ENCODE data around the gene ZNF428. TPM values are rescaled to one million over a fixed set of nuclear protein-coding genes. Genes with fewer than 3 reads are reported as not detected.

The ZNF428 gene
- polyA plus RNA-seq, 1 of the 3 experiments (the other 2 are of a cell fraction) = 79.5 TPM

DNA sequence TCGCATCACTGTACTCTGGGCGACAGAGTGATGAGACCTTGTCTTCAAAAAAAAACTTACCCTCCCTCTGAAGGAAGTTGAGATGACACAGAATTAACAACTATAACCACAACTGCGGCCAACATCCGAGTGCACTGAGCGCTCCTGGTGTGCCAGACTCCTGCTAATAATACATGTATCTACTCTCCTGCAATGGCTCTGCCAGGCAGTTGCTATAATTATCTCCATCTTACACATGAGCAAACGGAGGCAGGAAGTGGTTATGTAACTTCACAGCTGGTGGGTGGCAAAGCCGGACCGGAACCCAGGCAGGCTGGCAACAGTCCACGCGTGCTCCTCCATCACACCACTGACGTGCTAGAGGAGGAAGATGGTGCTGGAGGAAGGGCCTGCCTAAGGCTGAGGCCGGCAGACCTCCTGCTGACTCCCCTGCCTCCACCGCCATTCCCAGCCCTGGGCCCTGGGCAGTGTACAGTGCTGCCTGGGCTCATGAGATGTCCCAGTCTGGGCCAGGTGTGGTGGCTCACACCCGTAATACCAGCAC is 56.7 kb downstream of the ZNF428 start:
- Histone ChIP-seq H3K4me3 (ENCODE audit: low read depth in 2 of 2, low read length in 1 of 2) (no peak overlapping the region), H3K9me2 (no peaks in the 10 kb centered on the region), H3K36me3 (replicated peaks in 1 of 2; ENCODE audit: control insufficient read depth in 1 of 2, insufficient read depth in 2 of 2, low read length in 1 of 2) (peaks cover 3 to 11% of the 10 kb centered on the region in 2 experiments), H3K9ac (no peak overlapping the region), H3K27me3 (ENCODE audit: insufficient read depth) (no peaks in the 10 kb centered on the region), H3K27ac (ENCODE audit: low read depth in 2 of 2, low read length in 1 of 2) (peak overlapping the region in 1 of 2 experiments; percentile 62; a peak in 2 of 4 replicates), H3F3A (replicated peaks; ENCODE audit: insufficient read depth) (peaks cover 21% of the 10 kb centered on the region), H3K4me2 (0 out of 2 replicates have a peak overlapping the region, but pooled peaks have one; percentile 43), H4K20me1 (ENCODE audit: insufficient read depth) (0 out of 2 replicates have a peak, but pooled peaks cover 2% of the 10 kb centered on the region), H3K79me2 (ENCODE audit: insufficient read depth) (peaks cover 26% of the 10 kb centered on the region; the same call in 1 of the 2 replicates), H3K4me1 (ENCODE audit: control insufficient read depth in 1 of 2, insufficient read depth in 2 of 2, low read depth in 1 of 2, low read length in 1 of 2) (peaks cover 0 to 14% of the 10 kb centered on the region in 2 experiments; a peak in 1 of 4 replicates), H3K9me3 (no peaks in the 10 kb centered on the region), H2AFZ (ENCODE audit: low read depth) (no peak overlapping the region)
- TF ChIP-seq TCF12 (IDR thresholded peaks at IDR 0.05) = 0 out of 2 replicates have a peak, but pooled peaks have one; percentile 22
- 0 out of 2 replicates have a peak, but pooled peaks have one; percentile 16 for TF ChIP-seq FOSL2 (IDR thresholded peaks at IDR 0.05; ENCODE audit: borderline replicate concordance, low read depth)
- TF ChIP-seq RAD21 (IDR thresholded peaks at IDR 0.05; ENCODE audit: low read length) = no peak
- DNase-seq = no peak
- POLR2A ChIA-PET = no interaction called here
- CTCF ChIA-PET = interaction anchor here (1.7 to 2.7 kb wide), 2 partner anchors 8 to 32 kb away, joined by 6 to 21 read pairs; no protein-coding TSS in a partner anchor
- 69% methylated on average over 14 of the region's 14 CpGs for WGBS (ENCODE audit: low lambda C conversion rate)

DNA sequence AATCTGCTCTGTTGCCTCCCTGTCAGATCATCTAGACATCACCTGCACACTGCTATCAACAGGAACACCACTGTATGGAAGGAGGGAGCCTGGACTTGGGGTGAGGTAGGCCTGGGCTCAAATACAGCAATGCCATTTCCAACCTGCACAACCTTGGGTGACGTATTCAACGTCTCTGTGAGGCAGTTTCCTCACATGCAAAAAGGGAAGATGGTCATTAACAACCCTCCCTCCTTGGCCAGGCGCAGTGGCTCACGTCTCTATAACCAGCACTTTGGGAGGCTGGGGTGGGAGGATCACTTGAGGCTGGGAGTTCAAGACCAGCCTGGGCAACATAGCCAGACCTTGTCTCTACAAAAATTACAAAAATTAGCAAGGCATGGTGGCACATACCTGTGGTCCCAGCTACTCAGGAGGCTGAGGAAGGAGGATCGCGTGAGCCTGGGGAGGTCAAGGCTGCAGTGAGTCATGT is 57.2 kb downstream of the ZNF428 start:
- no peak overlapping the region for H2AFZ ChIP-seq (ENCODE audit: low read depth)
- 95% methylated on average over 6 of the region's 6 CpGs for WGBS (ENCODE audit: low lambda C conversion rate)
- no peaks in the 10 kb centered on the region for H3K9me3 ChIP-seq
- no peak overlapping the region for H3K4me3 ChIP-seq (ENCODE audit: low read depth in 2 of 2, low read length in 1 of 2)
- peak overlapping the region in 1 of 2 experiments; percentile 62; a peak in 1 of 4 replicates for H3K27ac ChIP-seq (ENCODE audit: low read depth in 2 of 2, low read length in 1 of 2)
- H3K36me3 ChIP-seq (replicated peaks in 1 of 2; ENCODE audit: control insufficient read depth in 1 of 2, insufficient read depth in 2 of 2, low read length in 1 of 2) = peaks cover 3 to 11% of the 10 kb centered on the region in 2 experiments
- peaks cover 26% of the 10 kb centered on the region for H3F3A ChIP-seq (replicated peaks; ENCODE audit: insufficient read depth)
- H3K9ac ChIP-seq = no peak overlapping the region
- TF ChIP-seq, protein P1, sequence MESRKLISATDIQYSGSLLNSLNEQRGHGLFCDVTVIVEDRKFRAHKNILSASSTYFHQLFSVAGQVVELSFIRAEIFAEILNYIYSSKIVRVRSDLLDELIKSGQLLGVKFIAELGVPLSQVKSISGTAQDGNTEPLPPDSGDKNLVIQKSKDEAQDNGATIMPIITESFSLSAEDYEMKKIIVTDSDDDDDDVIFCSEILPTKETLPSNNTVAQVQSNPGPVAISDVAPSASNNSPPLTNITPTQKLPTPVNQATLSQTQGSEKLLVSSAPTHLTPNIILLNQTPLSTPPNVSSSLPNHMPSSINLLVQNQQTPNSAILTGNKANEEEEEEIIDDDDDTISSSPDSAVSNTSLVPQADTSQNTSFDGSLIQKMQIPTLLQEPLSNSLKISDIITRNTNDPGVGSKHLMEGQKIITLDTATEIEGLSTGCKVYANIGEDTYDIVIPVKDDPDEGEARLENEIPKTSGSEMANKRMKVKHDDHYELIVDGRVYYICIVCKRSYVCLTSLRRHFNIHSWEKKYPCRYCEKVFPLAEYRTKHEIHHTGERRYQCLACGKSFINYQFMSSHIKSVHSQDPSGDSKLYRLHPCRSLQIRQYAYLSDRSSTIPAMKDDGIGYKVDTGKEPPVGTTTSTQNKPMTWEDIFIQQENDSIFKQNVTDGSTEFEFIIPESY (IDR thresholded peaks at IDR 0.05; ENCODE audit: borderline replicate concordance, low read depth) = no peak
- TF ChIP-seq RFX5 (IDR thresholded peaks at IDR 0.05; ENCODE audit: low read length) = no peak
- TF ChIP-seq, protein P2, sequence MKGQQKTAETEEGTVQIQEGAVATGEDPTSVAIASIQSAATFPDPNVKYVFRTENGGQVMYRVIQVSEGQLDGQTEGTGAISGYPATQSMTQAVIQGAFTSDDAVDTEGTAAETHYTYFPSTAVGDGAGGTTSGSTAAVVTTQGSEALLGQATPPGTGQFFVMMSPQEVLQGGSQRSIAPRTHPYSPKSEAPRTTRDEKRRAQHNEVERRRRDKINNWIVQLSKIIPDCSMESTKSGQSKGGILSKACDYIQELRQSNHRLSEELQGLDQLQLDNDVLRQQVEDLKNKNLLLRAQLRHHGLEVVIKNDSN (IDR thresholded peaks at IDR 0.05; ENCODE audit: borderline replicate concordance, low read depth) = no peak
- TF ChIP-seq, protein P3, sequence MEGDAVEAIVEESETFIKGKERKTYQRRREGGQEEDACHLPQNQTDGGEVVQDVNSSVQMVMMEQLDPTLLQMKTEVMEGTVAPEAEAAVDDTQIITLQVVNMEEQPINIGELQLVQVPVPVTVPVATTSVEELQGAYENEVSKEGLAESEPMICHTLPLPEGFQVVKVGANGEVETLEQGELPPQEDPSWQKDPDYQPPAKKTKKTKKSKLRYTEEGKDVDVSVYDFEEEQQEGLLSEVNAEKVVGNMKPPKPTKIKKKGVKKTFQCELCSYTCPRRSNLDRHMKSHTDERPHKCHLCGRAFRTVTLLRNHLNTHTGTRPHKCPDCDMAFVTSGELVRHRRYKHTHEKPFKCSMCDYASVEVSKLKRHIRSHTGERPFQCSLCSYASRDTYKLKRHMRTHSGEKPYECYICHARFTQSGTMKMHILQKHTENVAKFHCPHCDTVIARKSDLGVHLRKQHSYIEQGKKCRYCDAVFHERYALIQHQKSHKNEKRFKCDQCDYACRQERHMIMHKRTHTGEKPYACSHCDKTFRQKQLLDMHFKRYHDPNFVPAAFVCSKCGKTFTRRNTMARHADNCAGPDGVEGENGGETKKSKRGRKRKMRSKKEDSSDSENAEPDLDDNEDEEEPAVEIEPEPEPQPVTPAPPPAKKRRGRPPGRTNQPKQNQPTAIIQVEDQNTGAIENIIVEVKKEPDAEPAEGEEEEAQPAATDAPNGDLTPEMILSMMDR (IDR thresholded peaks at IDR 0.05) = no peak
- no peak for TF ChIP-seq JUND (IDR thresholded peaks at IDR 0.05)
- TF ChIP-seq FOSL2 (IDR thresholded peaks at IDR 0.05; ENCODE audit: borderline replicate concordance, low read depth) = no peak; the same call in 1 of the 2 replicates
- no peak for TF ChIP-seq FOXJ3 (CRISPR knock-in tag; IDR thresholded peaks at IDR 0.05)
- TF ChIP-seq CHD2 (IDR thresholded peaks at IDR 0.05; ENCODE audit: low read length, partially characterized antibody) = no peak
- TF ChIP-seq TEAD4 (IDR thresholded peaks at IDR 0.05; ENCODE audit: borderline replicate concordance, insufficient read depth) = no peak
- TF ChIP-seq EZH2phosphoT487 (IDR thresholded peaks at IDR 0.05; ENCODE audit: borderline replicate concordance, low read depth) = no peak
- TF ChIP-seq TAF1 (IDR thresholded peaks at IDR 0.05; ENCODE audit: borderline replicate concordance, low read depth, low read length) = no peak
- no peak for TF ChIP-seq TCF12 (IDR thresholded peaks at IDR 0.05)
- H3K4me2 ChIP-seq = no peak overlapping the region
- ChIA-PET CTCF (interaction anchor here (1.7 kb wide), 1 partner anchor 33 kb away, joined by 6 read pairs; no protein-coding TSS in a partner anchor), POLR2A (no interaction called here)
- H4K20me1 ChIP-seq (ENCODE audit: insufficient read depth) = 0 out of 2 replicates have a peak, but pooled peaks cover 2% of the 10 kb centered on the region
- DNase-seq = no peak
- no peaks in the 10 kb centered on the region for H3K27me3 ChIP-seq (ENCODE audit: insufficient read depth)
- no peaks in the 10 kb centered on the region for H3K9me2 ChIP-seq
- peaks cover 0 to 14% of the 10 kb centered on the region in 2 experiments; a peak in 1 of 4 replicates for H3K4me1 ChIP-seq (ENCODE audit: control insufficient read depth in 1 of 2, insufficient read depth in 2 of 2, low read depth in 1 of 2, low read length in 1 of 2)
- H3K79me2 ChIP-seq (ENCODE audit: insufficient read depth) = peaks cover 21% of the 10 kb centered on the region; the same call in 1 of the 2 replicates
